Osteocyte (in vitro differentiated cells): Measurements from ENCODE around the gene PCED1B. TPM values are rescaled to one million over a fixed set of nuclear protein-coding genes. Genes with fewer than 3 reads are reported as not detected.

ENCODE experiments used
- DNase-seq: peaks from one replicate; pipeline ENCODE4 v3.0.0; 2021; ENCODE audit warnings: mixed read lengths; ENCODE audit not compliant: unreplicated experiment; ENCODE audit errors: extremely low spot score
- H3K27ac Mint-ChIP-seq: one replicate; pipeline ENCODE4 v1.8.0; 2021; ENCODE audit warnings: mild to moderate bottlenecking, mixed read lengths; ENCODE audit not compliant: unreplicated experiment
- H3K27me3 Mint-ChIP-seq: one replicate; pipeline ENCODE4 v1.8.0; 2021; ENCODE audit warnings: mixed read lengths; ENCODE audit not compliant: unreplicated experiment
- H3K36me3 Mint-ChIP-seq: one replicate; pipeline ENCODE4 v1.8.0; 2021; ENCODE audit warnings: mixed read lengths; ENCODE audit not compliant: unreplicated experiment
- H3K4me1 Mint-ChIP-seq: one replicate; pipeline ENCODE4 v1.8.0; 2021; ENCODE audit warnings: mixed read lengths; ENCODE audit not compliant: unreplicated experiment
- H3K4me3 Mint-ChIP-seq: one replicate; pipeline ENCODE4 v1.8.0; 2021; ENCODE audit warnings: mild to moderate bottlenecking, moderate library complexity, mixed read lengths; ENCODE audit not compliant: unreplicated experiment
- H3K9me3 Mint-ChIP-seq: one replicate; pipeline ENCODE4 v1.8.0; 2021; ENCODE audit warnings: mixed read lengths; ENCODE audit not compliant: unreplicated experiment
- CTCF ChIP-seq: fragments of 200-600 bp; sonication (generic); IDR thresholded peaks from 2 replicates; pipeline ENCODE4 v1.5.0; 2021; ENCODE audit warnings: antibody characterized with exemption, mild to moderate bottlenecking, moderate library complexity
- total RNA-seq: library from RNA; stranded (reverse); gene quantifications from 2 replicates; pipeline ENCODE4 v1.2.1, GENCODE V29; 2021

Gene PCED1B
- total RNA-seq, 1 donor from 2014 or later: 1.6 TPM

- Mint-ChIP-seq H3K4me3 (no peak overlapping the region), H3K27me3 (no peaks in the 10 kb centered on the region), H3K36me3 (no peaks in the 10 kb centered on the region), H3K27ac (no peak overlapping the region), H3K9me3 (no peaks in the 10 kb centered on the region), H3K4me1 (peaks cover 6% of the 10 kb centered on the region)
- no peak for TF ChIP-seq CTCF
- DNase-seq: no peak
Measured at GRCh38 chr12:47231456-47231855, 152.0 kb downstream of the PCED1B start.

GRCh38 chr12:47234576-47235141, 155.2 kb downstream of the PCED1B start:
- H3K4me3 Mint-ChIP-seq: no peak overlapping the region
- H3K36me3 Mint-ChIP-seq: no peaks in the 10 kb centered on the region
- no peaks in the 10 kb centered on the region for H3K27me3 Mint-ChIP-seq

DNA sequence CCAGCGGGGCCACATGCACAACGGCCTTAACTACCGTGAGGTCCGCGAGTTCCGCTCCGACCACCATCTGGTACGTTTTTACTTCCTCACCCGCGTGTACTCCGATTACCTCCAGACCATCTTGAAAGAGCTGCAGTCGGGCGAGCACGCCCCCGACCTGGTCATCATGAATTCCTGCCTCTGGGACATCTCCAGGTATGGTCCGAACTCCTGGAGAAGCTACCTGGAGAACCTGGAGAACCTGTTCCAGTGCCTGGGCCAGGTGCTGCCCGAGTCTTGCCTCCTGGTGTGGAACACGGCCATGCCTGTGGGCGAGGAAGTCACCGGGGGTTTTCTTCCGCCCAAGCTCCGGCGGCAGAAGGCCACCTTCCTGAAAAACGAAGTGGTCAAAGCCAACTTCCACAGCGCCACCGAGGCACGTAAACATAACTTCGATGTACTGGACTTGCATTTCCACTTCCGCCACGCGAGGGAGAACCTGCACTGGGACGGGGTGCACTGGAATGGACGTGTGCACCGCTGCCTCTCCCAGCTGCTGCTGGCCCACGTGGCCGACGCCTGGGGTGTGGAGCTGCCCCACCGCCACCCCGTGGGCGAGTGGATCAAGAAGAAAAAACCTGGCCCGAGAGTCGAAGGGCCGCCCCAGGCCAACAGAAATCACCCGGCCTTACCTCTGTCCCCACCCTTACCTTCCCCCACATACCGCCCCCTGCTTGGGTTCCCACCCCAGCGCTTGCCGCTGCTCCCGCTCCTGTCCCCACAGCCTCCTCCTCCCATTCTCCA, 156.0 kb downstream of the PCED1B start:
- Mint-ChIP-seq H3K27me3 (no peaks in the 10 kb centered on the region), H3K4me3 (no peak overlapping the region), H3K4me1 (peaks cover 15% of the 10 kb centered on the region), H3K27ac (no peak overlapping the region), H3K36me3 (no peaks in the 10 kb centered on the region), H3K9me3 (no peaks in the 10 kb centered on the region)
- DNase-seq: no peak
- TF ChIP-seq CTCF: no peak

More at GRCh38 chr12:47234576-47235141, 155.2 kb downstream of the PCED1B start:
- no peak overlapping the region for H3K27ac Mint-ChIP-seq
- TF ChIP-seq CTCF: no peak
- H3K9me3 Mint-ChIP-seq: no peaks in the 10 kb centered on the region
- H3K4me1 Mint-ChIP-seq: peaks cover 15% of the 10 kb centered on the region
- DNase-seq: no peak

- Mint-ChIP-seq H3K36me3 (no peaks in the 10 kb centered on the region), H3K27me3 (no peaks in the 10 kb centered on the region), H3K4me3 (no peak overlapping the region), H3K27ac (no peak overlapping the region), H3K4me1 (peaks cover 15% of the 10 kb centered on the region), H3K9me3 (no peaks in the 10 kb centered on the region)
- TF ChIP-seq CTCF: no peak
- DNase-seq: no peak
Measured at GRCh38 chr12:47236109-47236714, 156.8 kb downstream of the PCED1B start.

- H3K27ac Mint-ChIP-seq: peak overlapping the region; percentile 17
Measured at GRCh38 chr12:47237751-47238211, 158.4 kb downstream of the PCED1B start.

More at GRCh38 chr12:47237751-47238211, 158.4 kb downstream of the PCED1B start:
- Mint-ChIP-seq H3K36me3 (no peaks in the 10 kb centered on the region), H3K9me3 (no peaks in the 10 kb centered on the region), H3K27me3 (no peaks in the 10 kb centered on the region), H3K4me1 (peaks cover 15% of the 10 kb centered on the region), H3K4me3 (no peak overlapping the region)
- DNase-seq: no peak
- TF ChIP-seq CTCF: no peak
